ENCODE data around the gene SNTG2. TPM values are rescaled to one million over a fixed set of nuclear protein-coding genes. Genes with fewer than 3 reads are reported as not detected.
A peak's percentile ranks its signal among the peaks of the same experiment; 100 is the strongest.

Gene SNTG2
- total RNA-seq, 1 donor from 2014 or later: not detected

GRCh38 chr2:1137913-1138391 lies 187.3 kb downstream of the SNTG2 start:
- DNase-seq (ENCODE audit: low read depth in 2 of 2): no peak

DNA sequence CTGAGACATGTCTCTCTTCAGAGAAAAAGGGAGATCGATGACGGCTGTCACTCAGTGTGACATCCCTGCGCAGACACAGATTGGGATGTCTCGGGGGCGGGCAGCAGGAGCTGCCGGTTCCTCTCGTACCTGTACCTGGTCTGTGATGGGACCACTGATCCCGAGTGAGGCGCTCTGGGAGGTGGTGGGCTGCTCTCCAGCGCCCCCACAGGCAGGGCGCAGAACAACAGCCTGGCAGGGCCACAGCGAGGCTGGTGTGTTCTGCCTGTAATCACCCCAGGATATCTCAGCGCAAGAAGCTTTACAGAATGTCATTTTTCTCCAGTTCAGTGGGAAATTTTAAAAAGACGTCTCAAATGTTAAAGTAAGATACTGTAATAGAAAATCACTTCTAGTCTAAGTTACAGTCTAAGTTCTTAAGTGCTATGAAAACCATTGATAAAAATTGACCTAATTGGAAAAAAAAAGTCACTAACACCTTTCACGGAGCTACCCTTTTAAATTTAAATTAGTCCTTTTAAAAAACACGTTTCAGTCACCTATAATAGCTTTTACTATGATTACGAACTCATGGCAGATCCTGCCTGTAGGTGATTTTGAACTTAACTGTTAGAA lies 189.8 kb downstream of the SNTG2 start:
- DNase-seq (ENCODE audit: low read depth in 2 of 2): no peak

DNA sequence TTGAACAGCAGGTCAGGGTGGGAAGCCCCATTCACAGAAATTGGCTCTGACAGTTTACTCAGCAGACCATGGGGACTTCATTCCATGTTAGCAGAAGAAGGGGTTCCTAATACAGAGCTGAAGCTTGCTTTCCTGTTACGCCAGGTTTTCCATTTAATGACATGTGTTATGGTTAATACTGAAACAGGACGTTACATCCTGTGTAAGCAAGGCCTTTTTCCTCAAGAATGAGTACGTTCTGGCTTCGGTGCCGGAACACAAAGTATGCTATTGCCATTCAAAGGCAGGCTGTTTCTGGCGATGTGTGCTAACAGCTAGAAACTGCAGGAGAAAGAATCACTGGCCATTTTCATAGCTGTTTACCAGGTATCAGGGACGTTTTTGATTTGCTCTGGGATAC lies 190.4 kb downstream of the SNTG2 start:
- peak in 1 of 2 donors; percentile 69 for DNase-seq (ENCODE audit: low read depth in 2 of 2)

DNA sequence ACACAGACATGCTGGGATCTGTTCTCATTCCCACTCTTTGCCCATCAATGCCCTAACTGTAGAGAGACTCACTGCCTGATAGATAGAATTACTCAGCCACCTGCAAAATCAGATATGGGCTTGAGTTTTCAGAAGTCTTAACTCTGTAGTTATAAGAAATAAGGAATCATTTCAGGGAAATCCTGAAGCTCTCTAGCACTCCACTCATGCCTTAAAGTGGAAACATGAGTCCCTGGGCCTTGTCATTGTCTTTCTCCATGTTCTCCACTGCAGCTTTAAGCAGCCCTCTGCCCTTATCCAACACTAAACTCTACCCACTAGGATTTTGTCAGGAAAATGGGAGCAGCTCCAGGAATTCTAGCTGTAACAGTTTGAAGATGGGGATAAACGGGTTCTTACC lies 192.5 kb downstream of the SNTG2 start:
- DNase-seq (ENCODE audit: low read depth in 2 of 2): no peak

DNA sequence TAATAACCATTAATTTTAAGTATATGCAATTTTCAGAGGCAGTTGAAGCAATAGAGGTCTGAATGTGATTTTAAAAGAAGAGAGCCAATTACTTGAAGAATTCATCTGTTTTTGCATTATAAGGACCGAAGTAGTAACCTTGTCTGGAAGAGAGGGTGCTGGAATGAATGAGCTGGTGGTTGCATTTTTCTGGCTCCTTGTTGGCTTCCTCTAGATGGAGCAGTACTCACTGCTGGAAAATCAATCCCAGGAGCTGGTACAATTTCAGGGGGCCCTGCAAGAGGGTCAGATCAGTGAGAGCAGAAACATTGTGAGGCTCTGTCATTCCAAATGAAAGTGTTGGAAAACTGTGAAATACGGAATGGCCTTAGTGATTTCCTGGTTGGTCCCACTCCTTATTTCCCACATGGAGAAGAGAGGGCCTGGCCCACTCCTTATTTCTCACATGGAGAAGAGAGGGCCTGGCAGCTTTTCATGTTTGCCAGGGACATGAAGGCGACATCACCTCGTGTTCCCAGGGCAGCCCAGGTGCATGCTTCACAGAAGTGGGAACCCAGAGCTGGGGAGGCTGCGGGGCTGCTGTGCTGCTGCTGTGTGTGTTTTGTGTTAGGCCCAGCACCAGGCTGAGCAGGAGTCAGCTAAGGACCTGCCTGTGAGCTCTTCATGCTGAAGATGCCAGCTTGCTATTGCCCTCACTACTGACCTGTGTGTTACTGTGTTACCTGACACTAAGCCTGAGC lies 197.4 kb downstream of the SNTG2 start:
- no peak for DNase-seq (ENCODE audit: low read depth in 2 of 2)

DNA sequence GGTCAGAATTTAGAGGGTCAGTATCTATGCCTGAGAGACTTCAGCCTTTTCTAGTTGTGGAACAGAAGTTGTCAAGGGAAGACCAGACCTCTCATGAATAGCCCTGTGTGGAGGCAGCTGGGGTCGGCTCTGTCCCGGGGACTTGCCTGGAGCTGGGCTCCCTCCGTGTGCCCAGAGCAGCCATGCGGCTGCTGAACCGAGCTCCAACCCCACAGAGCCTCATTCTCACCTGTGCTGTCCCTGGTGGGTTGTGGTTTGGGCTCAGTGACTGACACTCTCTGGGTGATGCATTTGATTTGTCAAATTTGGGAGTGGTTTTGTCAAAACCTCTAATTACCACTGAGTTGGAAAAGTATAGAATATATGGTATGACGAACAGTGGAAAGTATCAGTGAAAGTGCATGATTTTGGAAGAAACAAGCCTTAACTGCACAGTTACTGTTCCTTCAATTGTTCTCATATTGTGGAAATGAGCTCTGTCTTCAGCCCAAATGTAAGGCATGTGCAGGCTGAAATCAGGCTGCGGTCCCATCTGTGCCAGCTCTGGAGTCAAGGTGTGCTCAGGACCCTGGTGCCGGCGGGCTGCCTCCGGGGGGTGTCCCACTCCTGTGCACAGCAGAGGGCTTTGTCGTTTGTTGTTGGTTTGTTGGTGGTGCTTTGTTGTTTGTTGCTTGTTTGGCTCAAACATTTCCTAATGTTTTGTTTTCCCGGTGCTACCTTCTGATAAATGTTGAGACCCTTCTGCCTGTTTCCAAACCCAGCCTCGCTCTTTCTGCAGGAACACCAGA lies 200.3 kb downstream of the SNTG2 start:
- no peak for DNase-seq (ENCODE audit: low read depth in 2 of 2)

DNA sequence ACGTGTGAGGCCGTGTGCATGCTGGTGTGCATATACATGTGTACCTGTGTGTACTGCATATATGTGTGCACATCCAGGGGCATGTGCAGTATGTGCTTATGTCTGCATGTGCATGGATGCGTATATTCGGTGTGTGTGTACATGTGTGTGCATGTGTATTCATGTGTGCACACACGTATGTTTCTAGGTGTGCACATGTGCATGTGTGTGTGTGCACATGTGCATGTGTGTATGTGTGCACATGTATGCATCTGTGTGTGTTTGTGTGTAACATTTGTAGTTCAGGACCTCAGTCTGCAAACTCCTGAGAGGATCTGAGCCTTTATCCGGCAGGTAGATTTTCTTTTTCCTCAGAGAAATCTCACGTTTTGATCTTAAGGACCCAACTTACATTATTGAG lies 201.7 kb downstream of the SNTG2 start:
- no peak for DNase-seq (ENCODE audit: low read depth in 2 of 2)

DNA sequence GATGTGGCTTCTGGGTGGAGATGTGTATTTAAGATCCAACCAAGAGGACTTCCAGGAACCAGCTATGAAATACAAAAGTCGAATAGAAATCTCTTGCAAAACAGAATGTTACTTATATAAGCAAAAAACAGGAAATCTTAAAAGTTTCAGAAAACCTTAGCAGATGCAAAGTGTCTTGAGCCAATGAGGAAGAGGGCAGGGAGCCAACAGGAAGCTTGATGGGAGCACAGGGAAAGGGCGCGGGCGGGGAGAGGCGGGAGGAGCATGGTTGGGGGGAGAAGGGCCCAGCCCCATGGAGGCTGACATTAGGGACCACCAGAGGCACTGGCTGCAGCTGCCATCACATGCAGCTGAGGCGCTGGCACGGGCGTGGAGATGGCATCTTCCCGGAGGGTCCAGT lies 203.3 kb downstream of the SNTG2 start:
- no peak for DNase-seq (ENCODE audit: low read depth in 2 of 2)

DNA sequence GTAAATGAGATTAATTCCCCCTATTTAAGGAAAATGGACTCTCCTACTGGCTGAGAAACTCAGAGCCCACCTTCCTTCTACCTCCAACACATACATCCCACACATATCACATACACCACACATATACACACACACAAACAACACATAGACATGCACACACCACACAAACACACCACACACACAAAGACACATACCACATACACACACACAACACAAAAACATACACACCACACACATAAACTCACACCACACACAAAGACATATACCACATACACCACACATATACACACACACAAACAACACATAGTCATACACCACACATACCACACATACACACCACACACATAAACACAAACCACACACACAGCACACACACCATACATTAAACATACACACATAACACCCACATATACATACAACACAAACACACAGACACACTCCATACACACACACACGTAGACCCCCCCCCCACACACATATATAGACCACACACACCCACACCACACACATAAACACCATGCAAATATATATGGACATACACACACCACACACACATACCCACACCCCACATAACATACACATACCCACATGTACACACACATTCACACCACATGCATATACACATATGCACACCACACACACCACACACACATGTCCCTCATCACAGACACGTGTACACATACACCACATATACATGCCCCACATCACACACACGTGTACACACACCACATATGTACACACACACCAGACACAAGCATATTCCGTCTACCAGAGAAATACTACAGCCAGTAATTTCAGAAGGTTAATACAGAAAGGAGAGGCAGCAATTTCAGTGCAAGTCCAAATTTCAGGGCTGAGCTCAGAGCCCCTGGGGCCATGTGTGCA lies 204.3 kb downstream of the SNTG2 start:
- no peak for DNase-seq (ENCODE audit: low read depth in 2 of 2)

DNA sequence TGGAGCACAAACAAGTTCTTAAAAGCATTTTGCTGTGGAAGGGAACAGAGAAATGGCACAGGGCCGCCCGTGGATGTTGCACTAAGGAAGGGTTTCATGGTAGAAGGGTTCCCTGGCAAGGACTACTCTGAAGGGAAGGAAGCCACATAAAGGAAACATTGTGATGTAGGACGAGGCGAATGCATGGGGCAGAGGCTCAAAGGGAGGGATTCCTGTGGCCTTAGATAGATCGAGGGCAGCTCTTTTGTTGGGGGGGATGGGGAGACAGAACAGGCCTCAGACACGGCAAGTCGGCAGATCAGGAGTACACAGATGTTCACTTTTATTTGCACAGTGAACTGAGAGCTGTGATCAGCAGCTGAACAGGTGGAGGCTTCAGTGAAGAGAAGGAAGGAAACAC lies 205.4 kb downstream of the SNTG2 start:
- DNase-seq (ENCODE audit: low read depth in 2 of 2): no peak

GRCh38 chr2:1156531-1156930 lies 205.9 kb downstream of the SNTG2 start:
- no peak for DNase-seq (ENCODE audit: low read depth in 2 of 2)

DNA sequence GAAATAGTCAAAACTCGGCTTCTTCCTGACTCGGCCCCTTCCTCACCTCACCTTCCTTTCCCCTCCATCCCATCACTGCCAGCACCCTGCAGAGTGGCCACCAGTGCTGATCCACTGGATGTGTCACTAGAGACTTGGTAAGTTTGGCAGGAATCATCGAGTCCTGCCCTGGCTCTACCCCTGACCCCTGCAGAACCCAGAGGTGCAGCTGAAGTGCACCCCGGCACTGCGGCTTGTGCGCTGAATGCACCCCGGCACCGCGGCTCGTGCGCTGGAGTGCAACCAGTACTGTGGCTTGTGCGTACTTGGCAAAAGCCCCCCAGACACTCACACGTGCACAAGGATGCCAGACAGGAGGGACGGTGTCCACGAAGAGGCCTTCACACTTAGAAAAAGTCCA lies 206.5 kb downstream of the SNTG2 start:
- no peak for DNase-seq (ENCODE audit: low read depth in 2 of 2)

DNA sequence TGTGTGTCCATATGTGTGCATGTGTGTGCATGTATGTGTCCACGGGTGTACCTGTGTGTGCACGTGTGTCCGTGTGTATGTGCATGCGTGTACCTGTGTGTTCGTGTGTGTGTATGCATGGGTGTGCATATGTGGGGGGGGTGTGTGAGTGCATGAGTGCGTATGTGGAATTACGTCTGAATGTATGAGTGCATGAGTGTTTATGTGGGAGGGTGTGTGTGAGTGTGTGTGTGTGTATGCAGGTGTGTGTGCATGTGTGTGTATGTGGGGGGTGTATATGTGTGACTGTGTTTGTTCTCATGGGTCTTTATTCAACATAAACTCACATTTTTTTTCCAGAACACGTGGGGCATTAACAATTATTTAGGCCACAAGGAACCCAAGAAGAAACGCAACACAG lies 208.4 kb downstream of the SNTG2 start:
- DNase-seq (ENCODE audit: low read depth in 2 of 2): no peak

- no peak for DNase-seq (ENCODE audit: low read depth in 2 of 2)
Observed at GRCh38 chr2:1162246-1162645, 211.6 kb downstream of the SNTG2 start.

DNA sequence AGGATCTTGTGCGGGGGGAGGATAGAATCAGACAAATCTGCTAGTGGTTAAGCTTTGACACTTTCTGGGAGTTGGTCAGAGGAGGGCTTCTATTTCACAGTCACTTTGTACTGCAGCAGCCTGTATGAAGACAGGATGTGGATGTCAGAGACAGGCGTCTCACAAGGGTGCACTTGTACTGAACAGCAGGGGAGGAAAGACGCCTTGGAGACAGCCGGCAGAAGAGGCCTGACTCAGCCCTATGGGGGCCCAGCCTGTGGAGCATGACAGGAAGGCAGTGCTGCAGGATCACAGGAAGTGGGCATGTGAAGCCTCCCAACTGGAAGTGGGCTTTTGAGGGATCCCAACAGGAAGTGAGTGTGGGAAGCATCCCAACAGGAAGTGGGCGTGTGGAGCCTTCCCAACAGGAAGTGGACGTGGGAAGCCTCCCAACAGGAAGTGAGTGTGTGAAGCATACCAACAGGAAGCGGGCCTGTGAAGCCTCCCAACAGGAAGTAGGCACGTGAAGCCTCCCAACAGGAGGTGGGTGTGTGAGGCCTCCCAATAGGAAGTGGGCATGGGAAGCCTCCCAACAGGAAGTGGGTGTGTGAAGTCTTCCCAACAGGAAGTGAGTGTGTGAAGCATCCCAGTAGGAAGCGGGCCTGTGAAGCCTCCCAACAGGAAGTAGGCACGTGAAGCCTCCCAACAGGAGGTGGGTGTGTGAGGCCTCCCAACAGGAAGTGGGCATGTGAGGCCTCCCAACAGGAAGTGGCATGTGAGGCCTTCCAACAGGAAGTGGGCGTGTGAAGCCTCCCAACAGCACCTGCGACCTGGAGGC lies 212.3 kb downstream of the SNTG2 start:
- DNase-seq (ENCODE audit: low read depth in 2 of 2): peak in 1 of 2 donors; percentile 12

DNA sequence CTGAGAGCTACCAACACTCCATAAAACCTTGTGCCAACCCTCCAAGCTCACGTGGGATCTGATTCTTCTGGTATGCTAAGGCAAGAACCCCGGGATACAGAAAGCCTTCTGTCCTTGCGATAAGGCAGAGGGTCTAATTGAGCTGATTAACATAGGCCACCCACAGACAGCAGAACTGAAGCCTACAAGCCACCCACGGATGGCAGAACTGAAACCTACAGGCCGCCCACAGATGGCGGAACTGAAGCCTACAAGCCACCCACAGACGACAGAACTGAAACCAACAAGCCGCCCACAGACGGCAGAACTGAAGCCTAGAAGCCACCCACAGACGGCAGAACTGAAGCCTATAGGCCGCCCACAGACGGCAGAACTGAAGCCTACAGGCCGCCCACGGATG lies 216.3 kb downstream of the SNTG2 start:
- no peak for DNase-seq (ENCODE audit: low read depth in 2 of 2)

GRCh38 chr2:1168846-1169245 lies 218.2 kb downstream of the SNTG2 start:
- DNase-seq (ENCODE audit: low read depth in 2 of 2): no peak

GRCh38 chr2:1169291-1169949 lies 218.8 kb downstream of the SNTG2 start:
- no peak for DNase-seq (ENCODE audit: low read depth in 2 of 2)

DNA sequence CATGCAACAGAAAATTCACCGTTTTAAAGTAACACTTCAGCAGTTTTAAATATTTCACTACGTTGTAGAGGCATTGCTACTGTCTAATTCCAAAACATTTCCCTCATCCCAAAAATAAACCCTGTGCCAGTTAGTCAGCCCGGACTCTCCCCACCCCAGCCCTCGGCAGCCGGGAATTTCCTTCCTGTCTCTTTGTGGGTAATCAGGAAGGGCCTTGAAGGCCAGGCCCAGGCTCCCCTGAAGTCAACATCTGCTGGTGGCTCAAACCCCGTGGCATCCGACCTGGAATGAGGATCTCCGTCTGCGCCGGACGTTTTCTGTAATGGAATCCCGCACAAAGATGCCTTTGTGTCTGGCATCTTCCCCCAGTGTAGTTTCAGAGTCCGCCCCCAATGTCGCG lies 219.6 kb downstream of the SNTG2 start:
- peak in 1 of 2 donors; percentile 25 for DNase-seq (ENCODE audit: low read depth in 2 of 2)

- no peak for DNase-seq (ENCODE audit: low read depth in 2 of 2)
Observed at GRCh38 chr2:1170711-1171110, 220.1 kb downstream of the SNTG2 start.
